ENCODE results near the gene CAMK1D.
A peak's percentile ranks its signal among the peaks of the same experiment; 100 is the strongest.
"Not testable (repeated sequence)": the region's sequence is repeated elsewhere in the genome, so short reads cannot be mapped to it uniquely, and the experiment has no call there.

Gene CAMK1D

GRCh38 chr10:12434677-12435076, 85.3 kb downstream of the CAMK1D start:
- H2BK5ac ChIP-seq (ENCODE audit: low read length), result not testable (repeated sequence)
- no CpG with 5 or more reads among the region's 8 CpGs for WGBS (ENCODE audit: extremely low coverage, insufficient coverage, low lambda C conversion rate)

GRCh38 chr10:12435348-12435747, 86.0 kb downstream of the CAMK1D start:
- Histone ChIP-seq H2BK120ac (ENCODE audit: low read depth, low read length) (no peak overlapping the region), H2BK15ac (replicated peaks; ENCODE audit: low read depth) (no peak overlapping the region), H3K27me3 (ENCODE audit: insufficient read depth, low read length, poor library complexity) (no peaks in the 10 kb centered on the region), H3K4me1 (ENCODE audit: control insufficient read depth, low read depth, low read length) (no peaks in the 10 kb centered on the region), H2BK5ac (ENCODE audit: low read length) (no peak overlapping the region), H3K4ac (ENCODE audit: low read depth, low read length) (no peak overlapping the region), H3K4me3 (ENCODE audit: low read length) (no peak overlapping the region), H3K79me1 (ENCODE audit: low read length) (no peaks in the 10 kb centered on the region), H4K5ac (ENCODE audit: low read length) (no peak overlapping the region), H3K36me3 (ENCODE audit: control insufficient read depth, insufficient read depth, low read length) (no peaks in the 10 kb centered on the region), H3K18ac (ENCODE audit: low read length) (no peak overlapping the region), H3K9ac (ENCODE audit: low read length) (no peak overlapping the region), H3K4me2 (ENCODE audit: low read length) (no peak overlapping the region), H4K8ac (ENCODE audit: low read depth, low read length) (no peak overlapping the region), H3K56ac (ENCODE audit: low read length) (no peak overlapping the region), H3K27ac (ENCODE audit: low read depth, low read length) (no peak overlapping the region), H2AK5ac (ENCODE audit: low read length) (no peak overlapping the region), H3K79me2 (ENCODE audit: control insufficient read depth, insufficient read depth, low read length) (no peaks in the 10 kb centered on the region), H3K23ac (ENCODE audit: low read length) (no peak overlapping the region)
- DNase-seq, result no peak
- no CpG with 5 or more reads among the region's 6 CpGs for WGBS (ENCODE audit: extremely low coverage, insufficient coverage, low lambda C conversion rate)

More at GRCh38 chr10:12434677-12435076, 85.3 kb downstream of the CAMK1D start:
- H3K23ac ChIP-seq (ENCODE audit: low read length); H2BK15ac ChIP-seq (replicated peaks; ENCODE audit: low read depth); H4K5ac ChIP-seq (ENCODE audit: low read length); H3K4me1 ChIP-seq (ENCODE audit: control insufficient read depth, low read depth, low read length); H3K79me1 ChIP-seq (ENCODE audit: low read length); H3K4me3 ChIP-seq (ENCODE audit: low read length); DNase-seq; H2BK120ac ChIP-seq (ENCODE audit: low read depth, low read length); H3K4ac ChIP-seq (ENCODE audit: low read depth, low read length); H2AK5ac ChIP-seq (ENCODE audit: low read length); H3K27me3 ChIP-seq (ENCODE audit: insufficient read depth, low read length, poor library complexity); H3K36me3 ChIP-seq (ENCODE audit: control insufficient read depth, insufficient read depth, low read length); H3K4me2 ChIP-seq (ENCODE audit: low read length); H3K56ac ChIP-seq (ENCODE audit: low read length); H3K9ac ChIP-seq (ENCODE audit: low read length); H4K8ac ChIP-seq (ENCODE audit: low read depth, low read length); H3K18ac ChIP-seq (ENCODE audit: low read length); H3K79me2 ChIP-seq (ENCODE audit: control insufficient read depth, insufficient read depth, low read length); H3K27ac ChIP-seq (ENCODE audit: low read depth, low read length): not testable (repeated sequence)

- no peak overlapping the region for H3K4me3 ChIP-seq (ENCODE audit: low read length)
- no peak overlapping the region for H4K8ac ChIP-seq (ENCODE audit: low read depth, low read length)
- no peaks in the 10 kb centered on the region for H3K79me1 ChIP-seq (ENCODE audit: low read length)
- no peak overlapping the region for H3K23ac ChIP-seq (ENCODE audit: low read length)
- H3K27ac ChIP-seq (ENCODE audit: low read depth, low read length), result no peak overlapping the region
- no peaks in the 10 kb centered on the region for H3K27me3 ChIP-seq (ENCODE audit: insufficient read depth, low read length, poor library complexity)
- no peak overlapping the region for H2AK5ac ChIP-seq (ENCODE audit: low read length)
- no peak overlapping the region for H2BK5ac ChIP-seq (ENCODE audit: low read length)
- H3K56ac ChIP-seq (ENCODE audit: low read length), result no peak overlapping the region
- no peak overlapping the region for H3K4ac ChIP-seq (ENCODE audit: low read depth, low read length)
- no CpG with 5 or more reads among the region's 16 CpGs for WGBS (ENCODE audit: extremely low coverage, insufficient coverage, low lambda C conversion rate)
- DNase-seq, result no peak
- no peaks in the 10 kb centered on the region for H3K36me3 ChIP-seq (ENCODE audit: control insufficient read depth, insufficient read depth, low read length)
- H2BK120ac ChIP-seq (ENCODE audit: low read depth, low read length), result no peak overlapping the region
- H3K4me2 ChIP-seq (ENCODE audit: low read length), result no peak overlapping the region
- no peaks in the 10 kb centered on the region for H3K79me2 ChIP-seq (ENCODE audit: control insufficient read depth, insufficient read depth, low read length)
- no peak overlapping the region for H2BK15ac ChIP-seq (replicated peaks; ENCODE audit: low read depth)
- H3K4me1 ChIP-seq (ENCODE audit: control insufficient read depth, low read depth, low read length), result peaks cover under 1% of the 10 kb centered on the region
- H4K5ac ChIP-seq (ENCODE audit: low read length), result no peak overlapping the region
- no peak overlapping the region for H3K9ac ChIP-seq (ENCODE audit: low read length)
- no peak overlapping the region for H3K18ac ChIP-seq (ENCODE audit: low read length)
These were observed 89.8 kb downstream of the CAMK1D start for GRCh38 chr10:12438919-12439692.

- not testable (repeated sequence) for H2BK120ac ChIP-seq (ENCODE audit: low read depth, low read length); H3K4me2 ChIP-seq (ENCODE audit: low read length); H2BK5ac ChIP-seq (ENCODE audit: low read length); H3K36me3 ChIP-seq (ENCODE audit: control insufficient read depth, insufficient read depth, low read length); H2BK15ac ChIP-seq (replicated peaks; ENCODE audit: low read depth); H3K27me3 ChIP-seq (ENCODE audit: insufficient read depth, low read length, poor library complexity); H2AK5ac ChIP-seq (ENCODE audit: low read length); H4K8ac ChIP-seq (ENCODE audit: low read depth, low read length); H3K56ac ChIP-seq (ENCODE audit: low read length); H3K27ac ChIP-seq (ENCODE audit: low read depth, low read length); H4K5ac ChIP-seq (ENCODE audit: low read length); H3K4me3 ChIP-seq (ENCODE audit: low read length); H3K79me1 ChIP-seq (ENCODE audit: low read length); H3K79me2 ChIP-seq (ENCODE audit: control insufficient read depth, insufficient read depth, low read length); DNase-seq; H3K4me1 ChIP-seq (ENCODE audit: control insufficient read depth, low read depth, low read length); H3K9ac ChIP-seq (ENCODE audit: low read length); H3K18ac ChIP-seq (ENCODE audit: low read length); H3K23ac ChIP-seq (ENCODE audit: low read length); H3K4ac ChIP-seq (ENCODE audit: low read depth, low read length)
- no CpG with 5 or more reads among the region's 6 CpGs for WGBS (ENCODE audit: extremely low coverage, insufficient coverage, low lambda C conversion rate)
These were observed 90.4 kb downstream of the CAMK1D start for GRCh38 chr10:12439767-12440166.

- Histone ChIP-seq H3K23ac (ENCODE audit: low read length) (no peak overlapping the region), H4K8ac (ENCODE audit: low read depth, low read length) (no peak overlapping the region), H2AK5ac (ENCODE audit: low read length) (peak overlapping the region; percentile 59), H2BK15ac (replicated peaks; ENCODE audit: low read depth) (no peak overlapping the region), H4K5ac (ENCODE audit: low read length) (no peak overlapping the region), H3K4ac (ENCODE audit: low read depth, low read length) (no peak overlapping the region), H3K27ac (ENCODE audit: low read depth, low read length) (no peak overlapping the region), H3K36me3 (ENCODE audit: control insufficient read depth, insufficient read depth, low read length) (no peaks in the 10 kb centered on the region), H3K4me1 (ENCODE audit: control insufficient read depth, low read depth, low read length) (peaks cover 7% of the 10 kb centered on the region), H2BK5ac (ENCODE audit: low read length) (no peak overlapping the region), H3K18ac (ENCODE audit: low read length) (no peak overlapping the region), H3K56ac (ENCODE audit: low read length) (no peak overlapping the region), H2BK120ac (ENCODE audit: low read depth, low read length) (no peak overlapping the region), H3K4me2 (ENCODE audit: low read length) (no peak overlapping the region), H3K9ac (ENCODE audit: low read length) (no peak overlapping the region), H3K4me3 (ENCODE audit: low read length) (no peak overlapping the region), H3K79me2 (ENCODE audit: control insufficient read depth, insufficient read depth, low read length) (no peaks in the 10 kb centered on the region), H3K79me1 (ENCODE audit: low read length) (no peaks in the 10 kb centered on the region), H3K27me3 (ENCODE audit: insufficient read depth, low read length, poor library complexity) (no peaks in the 10 kb centered on the region)
- WGBS (ENCODE audit: extremely low coverage, insufficient coverage, low lambda C conversion rate), result no CpG with 5 or more reads among the region's 8 CpGs
- DNase-seq, result no peak
These were observed 93.7 kb downstream of the CAMK1D start for GRCh38 chr10:12443026-12443425.
